Mesothelial cell of epicardium (in vitro differentiated cells): ENCODE results near the gene PRUNE1. TPM values are rescaled to one million over a fixed set of nuclear protein-coding genes. Genes with fewer than 3 reads are reported as not detected.

Experiments used
- DNase-seq, 2 experiments: peaks; one replicate each; pipeline ENCODE4 v3.0.0; 2021; ENCODE audit warnings: low spot score in 2 of 2; ENCODE audit not compliant: unreplicated experiment in 2 of 2
- H3K27ac Mint-ChIP-seq: 2 replicates; pipeline ENCODE4 v1.8.0; 2021; ENCODE audit warnings: mixed read lengths
- H3K27me3 Mint-ChIP-seq: 2 replicates; pipeline ENCODE4 v1.8.0; 2021; ENCODE audit warnings: low read depth, mixed read lengths
- H3K36me3 Mint-ChIP-seq: 2 replicates; pipeline ENCODE4 v1.8.0; 2021; ENCODE audit warnings: mixed read lengths
- H3K4me1 Mint-ChIP-seq: 2 replicates; pipeline ENCODE4 v1.8.0; 2021; ENCODE audit warnings: mixed read lengths
- H3K4me3 Mint-ChIP-seq: 2 replicates; pipeline ENCODE4 v1.8.0; 2021; ENCODE audit warnings: mild to moderate bottlenecking, moderate library complexity, mixed read lengths
- H3K9me3 Mint-ChIP-seq: 2 replicates; pipeline ENCODE4 v1.8.0; 2021; ENCODE audit warnings: mixed read lengths
- CTCF ChIP-seq: fragments of 200-600 bp; sonication (generic); IDR thresholded peaks from one replicate; pipeline ENCODE4 v1.5.0; 2021; ENCODE audit warnings: antibody characterized with exemption; ENCODE audit not compliant: unreplicated experiment
- total RNA-seq: library from RNA; stranded (reverse); gene quantifications from 3 replicates; pipeline ENCODE4 v1.2.1, GENCODE V29; 2021

The PRUNE1 gene
- total RNA-seq, 1 donor from 2014 or later = 25.4 TPM

GRCh38 chr1:151067185-151067584 lies 58.9 kb downstream of the PRUNE1 start:
- no peak for DNase-seq
- no peak overlapping the region for H3K4me3 Mint-ChIP-seq
- H3K36me3 Mint-ChIP-seq = peaks cover 9% of the 10 kb centered on the region
- no peaks in the 10 kb centered on the region for H3K9me3 Mint-ChIP-seq
- peaks cover 21% of the 10 kb centered on the region for H3K4me1 Mint-ChIP-seq
- peak overlapping the region; percentile 19 for H3K27ac Mint-ChIP-seq
- H3K27me3 Mint-ChIP-seq = no peaks in the 10 kb centered on the region
- no peak for TF ChIP-seq CTCF

- Mint-ChIP-seq H3K4me3 (peak overlapping the region; percentile 34), H3K36me3 (peaks cover 12% of the 10 kb centered on the region), H3K27ac (peak overlapping the region; percentile 91), H3K9me3 (no peaks in the 10 kb centered on the region), H3K27me3 (no peaks in the 10 kb centered on the region), H3K4me1 (peaks cover 13% of the 10 kb centered on the region)
- no peak for TF ChIP-seq CTCF
- DNase-seq = no peak
These were observed 60.8 kb downstream of the PRUNE1 start for GRCh38 chr1:151069103-151069486.

DNA sequence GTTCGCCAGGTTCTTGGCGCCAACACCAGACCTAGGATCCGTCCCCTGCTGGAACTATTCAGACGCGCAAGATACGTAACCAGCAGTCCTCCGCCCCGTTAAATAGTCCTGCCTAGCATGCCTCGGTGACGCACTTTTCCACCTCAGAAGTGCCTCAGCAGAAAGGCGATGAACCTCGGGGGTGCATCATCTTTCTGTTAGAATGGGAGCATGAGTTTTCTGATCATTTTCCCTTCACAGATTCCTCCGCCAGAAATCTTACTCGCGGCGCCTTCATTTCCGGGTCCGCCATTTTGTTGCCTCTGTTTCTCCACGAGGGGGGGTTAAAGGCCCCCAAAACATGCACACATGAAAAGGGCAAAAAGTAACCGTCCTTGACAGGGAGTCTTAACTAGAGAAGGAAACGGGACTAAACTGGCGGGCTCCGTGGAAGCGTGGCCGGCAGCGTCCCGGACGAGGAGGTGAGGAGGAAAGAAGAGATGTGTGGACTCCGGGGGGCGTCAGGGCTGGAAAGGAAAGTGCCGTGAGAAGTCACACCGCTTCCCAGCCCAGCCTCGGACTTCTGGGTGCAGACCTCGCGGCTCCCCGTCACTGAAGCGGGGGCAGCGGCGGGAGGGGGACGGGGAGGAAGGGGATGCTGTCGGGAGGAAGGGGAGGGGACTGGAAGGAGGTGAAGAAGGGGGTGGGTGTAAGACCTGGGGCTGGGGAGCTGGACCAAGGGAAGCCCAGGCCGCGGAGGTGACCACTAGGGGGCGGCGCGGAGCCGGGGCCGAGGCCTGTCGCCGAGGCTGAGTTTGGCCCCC lies 62.4 kb downstream of the PRUNE1 start, which contains the start of gene GABPB2:
Gene GABPB2, plus strand, starts transcription at position 288 of the 803 bp plus-strand sequence. CDS start 17,429 bp downstream, outside the sequence.
- H3K4me3 Mint-ChIP-seq = peak within 1 kb of the TSS; percentile 99
- no peaks in the 10 kb centered on the region for H3K9me3 Mint-ChIP-seq
- peak; percentile 89 for TF ChIP-seq CTCF
- peaks cover 13% of the 10 kb centered on the region for H3K4me1 Mint-ChIP-seq
- peak within 1 kb of the TSS; percentile 100 for H3K27ac Mint-ChIP-seq
- H3K27me3 Mint-ChIP-seq = no peaks in the 10 kb centered on the region
- peaks cover 14% of the 10 kb centered on the region for H3K36me3 Mint-ChIP-seq
- peak; percentile 74 to 91 for DNase-seq

DNA sequence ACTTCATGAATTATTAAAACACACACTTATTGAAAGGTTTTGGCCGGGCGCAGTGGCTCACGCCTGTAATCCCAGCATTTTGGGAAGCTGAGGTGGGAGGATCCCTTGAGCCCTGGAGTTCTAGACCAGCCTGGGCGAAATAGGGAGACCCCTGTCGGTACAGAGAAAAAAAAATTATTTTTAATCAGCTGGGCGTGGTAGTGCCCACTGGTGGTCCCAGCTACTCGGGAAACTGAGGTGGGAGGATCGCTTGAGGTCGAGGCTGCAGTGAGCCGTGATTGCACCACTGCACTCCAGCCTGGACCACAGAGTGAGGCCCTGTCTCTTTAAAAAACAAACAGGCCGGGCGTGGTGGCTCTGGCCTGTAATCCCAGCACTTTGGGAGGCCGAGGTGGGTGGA lies 64.0 kb downstream of the PRUNE1 start:
- Mint-ChIP-seq H3K9me3 (no peaks in the 10 kb centered on the region), H3K4me1 (peaks cover 13% of the 10 kb centered on the region), H3K27ac (peak overlapping the region; percentile 81), H3K27me3 (no peaks in the 10 kb centered on the region), H3K36me3 (peaks cover 13% of the 10 kb centered on the region), H3K4me3 (peak overlapping the region; percentile 99)
- TF ChIP-seq CTCF = no peak
- no peak for DNase-seq

Other genes with a start within 250 kb of the PRUNE1 start
- gene CTSS, start 242.7 kb upstream of the PRUNE1 start, total RNA-seq = 2.1 to 3.1 TPM (median 2.6 TPM) in 3 replicates
- 24.3 to 28.3 TPM (median 27.5 TPM) in 3 replicates for gene CTSK, start 200.2 kb upstream of the PRUNE1 start, total RNA-seq
- gene ARNT, start 131.8 kb upstream of the PRUNE1 start, total RNA-seq = 56.1 to 58.4 TPM (median 57.3 TPM) in 3 replicates
- gene CTXND2, start 121.3 kb upstream of the PRUNE1 start, total RNA-seq = not detected in 3 replicates
- 101 to 103 TPM (median 101 TPM) in 3 replicates for gene SETDB1, start 82.1 kb upstream of the PRUNE1 start, total RNA-seq
- 127 to 137 TPM (median 132 TPM) in 3 replicates for gene CERS2, start 33.6 kb upstream of the PRUNE1 start, total RNA-seq
- 1.2 TPM in 3 replicates for gene ANXA9, start 26.2 kb upstream of the PRUNE1 start, total RNA-seq
- 29.7 to 31.7 TPM (median 30.9 TPM) in 3 replicates for gene MINDY1, start 1.5 kb upstream of the PRUNE1 start, total RNA-seq
- 4.2 to 5.7 TPM (median 4.6 TPM) in 3 replicates for gene BNIPL, start 28.1 kb downstream of the PRUNE1 start, total RNA-seq
- 4.2 to 4.6 TPM (median 4.2 TPM) in 3 replicates for gene C1orf56, start 39.3 kb downstream of the PRUNE1 start, total RNA-seq
- 93.4 to 97.8 TPM (median 97.0 TPM) in 3 replicates for gene CDC42SE1, start 51.2 kb downstream of the PRUNE1 start, total RNA-seq
- gene MLLT11, start 51.9 kb downstream of the PRUNE1 start, total RNA-seq = 16.3 to 18.9 TPM (median 16.9 TPM) in 3 replicates
- 10.5 to 11.9 TPM (median 11.6 TPM) in 3 replicates for gene GABPB2, start 62.3 kb downstream of the PRUNE1 start, total RNA-seq
- gene SEMA6C, start 138.2 kb downstream of the PRUNE1 start, total RNA-seq = 14.9 to 15.0 TPM (median 14.9 TPM) in 3 replicates
- not detected in 3 replicates for gene TNFAIP8L2, start 148.2 kb downstream of the PRUNE1 start, total RNA-seq
- gene LYSMD1, start 157.5 kb downstream of the PRUNE1 start, total RNA-seq = 9.9 to 11.8 TPM (median 11.4 TPM) in 3 replicates
- 34.9 to 37.1 TPM (median 36.9 TPM) in 3 replicates for gene SCNM1, start 157.7 kb downstream of the PRUNE1 start, total RNA-seq
- gene TMOD4, start 167.5 kb downstream of the PRUNE1 start, total RNA-seq = 0.77 to 1.7 TPM (median 1.1 TPM) in 3 replicates
- gene VPS72, start 181.7 kb downstream of the PRUNE1 start, total RNA-seq = 76.8 to 87.2 TPM (median 82.3 TPM) in 3 replicates
- 122 to 130 TPM (median 124 TPM) in 3 replicates for gene PIP5K1A, start 190.1 kb downstream of the PRUNE1 start, total RNA-seq
- gene PSMD4, start 246.3 kb downstream of the PRUNE1 start, total RNA-seq = 114 to 127 TPM (median 126 TPM) in 3 replicates